Activated CD8-positive, alpha-beta memory T cell treated with anti-CD3 and anti-CD28 coated beads for 24 hours (primary cell): ENCODE data around the gene INCA1.

Experiments
- DNase-seq: peaks from one replicate; pipeline ENCODE4 v3.0.0-alpha.2; 2020

The INCA1 gene

GRCh38 chr17:4969551-4970173 is 27.7 kb downstream of the INCA1 start:
- DNase-seq = peak; percentile 85

- DNase-seq = peak; percentile 88
Measured at GRCh38 chr17:4969047-4969550, 28.2 kb downstream of the INCA1 start.

GRCh38 chr17:4968486-4969046 is 28.8 kb downstream of the INCA1 start:
- peak; percentile 83 for DNase-seq

DNA sequence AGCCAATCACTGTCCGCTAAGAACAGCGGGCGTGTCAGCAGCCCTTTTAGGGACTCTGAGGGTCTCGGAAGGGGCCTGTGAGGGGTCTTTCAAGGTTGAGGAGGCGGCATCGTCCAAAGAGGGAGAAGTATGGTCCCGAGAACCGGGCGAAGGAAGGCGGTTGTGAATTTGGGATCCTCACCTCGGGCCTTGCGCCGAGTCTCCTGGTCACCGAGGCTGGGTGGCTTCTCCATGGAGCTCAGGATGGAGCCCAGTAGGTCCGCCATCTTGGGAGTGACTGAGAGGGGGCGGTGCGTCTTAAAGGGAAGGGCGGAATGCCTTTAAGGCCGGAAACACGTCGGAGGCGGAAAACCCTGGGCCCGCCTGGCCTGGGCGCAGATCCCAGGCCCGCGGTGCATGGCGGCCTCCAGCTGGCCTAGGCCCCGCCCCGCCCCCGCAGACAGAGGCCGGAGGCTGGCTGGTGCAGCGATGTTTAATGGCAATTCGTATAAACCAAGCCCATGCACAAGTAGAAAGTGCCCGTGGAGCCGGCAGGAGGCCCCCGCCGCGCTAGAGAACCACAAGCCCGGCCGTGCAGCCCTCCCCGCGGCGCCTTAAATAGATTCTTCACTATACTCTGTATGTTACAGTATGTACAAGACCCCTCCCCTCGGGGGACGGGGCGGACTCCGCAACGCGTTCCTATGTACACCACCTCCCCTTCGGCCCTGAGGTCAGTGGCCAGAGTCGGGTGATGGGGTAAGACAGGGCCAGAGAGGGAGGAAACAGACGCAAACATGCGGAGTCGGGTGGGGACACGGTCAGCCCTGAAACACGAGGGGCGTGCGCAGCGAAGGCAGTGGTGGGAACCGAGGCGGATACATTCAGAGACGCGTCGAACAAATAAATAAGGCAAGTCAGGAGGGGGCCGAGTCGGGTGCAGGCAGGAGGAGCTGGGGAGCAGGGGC is 29.5 kb downstream of the INCA1 start, which contains the start of gene SPAG7:
Gene SPAG7 (minus strand): TSS at position 279 of the 947 bp plus-strand sequence. CDS start 13 bp downstream, at position 266.
- DNase-seq = peak; percentile 98

DNA sequence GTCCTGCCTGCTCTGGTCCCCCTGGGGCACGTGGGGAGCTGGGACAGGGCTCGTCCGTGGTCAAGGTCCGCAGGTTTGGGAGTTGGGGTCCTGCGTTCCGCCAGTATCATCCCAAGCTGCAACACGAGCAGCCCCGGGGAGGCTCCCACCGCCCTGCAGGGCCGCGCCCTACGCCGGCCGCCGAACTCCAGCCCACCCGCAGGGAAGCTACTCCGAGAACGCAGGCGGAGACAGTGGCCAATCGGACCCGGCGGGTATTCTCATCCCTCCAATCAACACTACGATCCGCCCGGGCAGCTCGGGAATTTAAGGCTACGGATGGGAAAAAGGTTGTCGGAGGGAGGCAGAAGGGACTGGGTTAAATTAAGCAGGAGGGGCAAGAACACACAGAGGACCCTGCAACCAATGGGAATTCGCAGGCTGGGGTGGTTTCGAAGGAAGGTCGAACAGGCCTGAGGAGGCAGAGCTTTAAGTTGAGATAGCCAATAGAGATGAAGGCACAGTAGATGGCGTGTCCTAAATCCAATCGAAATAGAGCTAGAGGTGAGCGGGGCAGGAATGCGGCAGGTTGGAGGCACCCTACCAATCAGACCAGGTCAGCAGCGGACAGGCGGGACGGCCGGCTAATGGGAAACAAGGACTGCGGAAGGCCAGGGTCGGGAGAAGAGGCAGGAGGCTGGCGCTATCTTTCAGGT is 30.3 kb downstream of the INCA1 start:
- DNase-seq = no peak

GRCh38 chr17:4965311-4965986 is 31.9 kb downstream of the INCA1 start:
- no peak for DNase-seq

DNA sequence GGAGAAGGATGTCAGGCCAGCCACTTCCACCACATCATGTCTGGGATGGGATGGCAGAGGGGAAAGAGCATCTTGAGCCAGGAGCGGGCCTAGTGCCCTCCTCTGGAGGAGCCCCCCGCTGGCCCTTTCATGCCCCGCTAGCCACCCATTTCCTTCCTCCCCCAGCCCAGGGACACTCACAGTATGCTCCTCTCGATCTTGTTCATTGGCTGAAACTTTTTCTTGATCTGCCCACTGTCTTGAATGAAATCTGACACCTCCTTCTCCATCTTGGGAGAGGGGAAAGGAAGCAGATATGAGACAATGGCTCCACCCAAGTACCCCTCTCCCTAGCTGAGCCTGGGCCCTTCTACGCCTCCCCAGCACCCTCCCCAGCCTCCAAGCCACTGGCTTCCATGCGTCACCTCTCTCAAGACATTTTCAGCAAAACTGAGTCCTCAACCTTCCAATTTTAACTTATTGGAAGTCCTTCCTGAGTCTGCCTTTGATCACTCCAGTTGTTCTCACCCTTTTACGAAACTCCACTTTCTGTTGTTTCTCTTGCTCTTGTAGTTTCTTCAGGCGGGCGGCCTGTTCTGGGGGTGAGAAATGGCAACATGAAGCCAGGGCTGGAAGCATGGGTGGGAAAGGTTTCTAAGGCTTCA is 36.9 kb downstream of the INCA1 start:
- no peak for DNase-seq

- no peak for DNase-seq
Measured at GRCh38 chr17:4959261-4959965, 37.9 kb downstream of the INCA1 start.

DNA sequence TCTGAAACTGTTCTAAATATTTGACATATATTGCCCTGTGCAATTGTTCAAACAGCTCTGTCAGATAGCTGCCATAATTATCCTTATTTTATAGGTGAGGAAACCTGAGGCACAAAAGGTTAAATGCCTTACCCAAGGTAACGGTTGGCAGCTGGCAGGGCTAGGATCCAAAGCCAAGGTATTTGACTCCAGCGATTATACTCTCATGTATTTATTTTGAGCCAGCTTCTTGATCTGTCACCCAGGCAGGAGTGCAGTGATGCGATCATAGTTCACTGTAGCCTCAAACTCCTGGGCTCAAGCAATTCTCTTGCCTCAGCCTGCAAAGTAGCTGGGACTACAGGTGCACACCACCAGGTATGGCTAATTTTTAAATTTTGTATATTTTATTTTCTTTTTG is 39.2 kb downstream of the INCA1 start:
- DNase-seq = no peak

- DNase-seq = peak; percentile 69
Measured at GRCh38 chr17:4956493-4957061, 40.7 kb downstream of the INCA1 start.

- no peak for DNase-seq
Measured at GRCh38 chr17:4955091-4955490, 42.2 kb downstream of the INCA1 start.

DNA sequence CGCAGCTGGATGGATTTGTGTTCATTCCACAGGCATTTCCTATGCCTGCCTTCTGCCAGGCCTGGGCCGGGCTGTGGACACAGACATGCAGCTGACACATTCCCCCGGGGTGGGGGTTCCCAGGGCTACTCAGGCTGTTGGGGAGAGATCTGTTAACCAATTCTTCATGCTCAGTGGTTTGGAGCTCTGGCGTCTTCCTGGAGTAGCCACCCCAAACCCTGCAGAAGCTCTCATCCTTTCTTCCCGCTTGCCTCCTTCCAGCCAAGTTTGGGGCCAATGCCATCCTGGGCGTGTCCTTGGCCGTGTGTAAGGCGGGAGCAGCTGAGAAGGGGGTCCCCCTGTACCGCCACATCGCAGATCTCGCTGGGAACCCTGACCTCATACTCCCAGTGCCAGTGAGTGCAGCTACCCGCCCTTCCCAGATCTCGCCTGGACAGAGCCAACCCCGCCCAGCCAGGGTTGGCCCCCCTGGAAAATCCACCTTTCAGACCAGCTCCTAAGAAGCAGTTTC is 43.8 kb downstream of the INCA1 start:
- DNase-seq = no peak

- DNase-seq = no peak
Measured at GRCh38 chr17:4951486-4951885, 45.8 kb downstream of the INCA1 start.

DNA sequence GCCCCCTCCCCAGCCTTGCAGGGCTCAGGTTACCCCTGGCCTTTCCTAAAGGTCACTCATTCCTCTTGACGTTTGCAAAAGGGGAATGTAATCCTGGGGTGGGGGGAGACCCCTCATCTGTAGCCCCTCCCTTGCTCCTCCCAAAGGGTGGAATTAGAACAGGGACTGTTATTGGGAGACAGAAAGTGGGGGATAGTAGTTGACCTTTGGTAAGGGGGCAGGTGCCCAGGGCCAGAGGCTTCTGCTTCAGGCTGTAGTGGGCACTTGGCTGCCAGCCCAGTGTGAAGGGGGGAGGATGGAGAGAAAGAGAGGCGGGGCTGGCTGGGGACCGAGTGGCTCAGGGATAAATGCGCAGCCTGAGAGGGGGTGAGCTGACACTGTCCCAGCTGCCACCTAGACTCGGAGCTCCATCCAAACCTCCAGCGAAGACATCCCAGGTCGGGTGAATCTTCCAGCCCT is 46.5 kb downstream of the INCA1 start, which contains the start of gene ENO3:
Gene ENO3 (plus strand): TSS at position 374 of the 459 bp plus-strand sequence. CDS start 711 bp downstream, outside the sequence.
- DNase-seq = no peak

DNA sequence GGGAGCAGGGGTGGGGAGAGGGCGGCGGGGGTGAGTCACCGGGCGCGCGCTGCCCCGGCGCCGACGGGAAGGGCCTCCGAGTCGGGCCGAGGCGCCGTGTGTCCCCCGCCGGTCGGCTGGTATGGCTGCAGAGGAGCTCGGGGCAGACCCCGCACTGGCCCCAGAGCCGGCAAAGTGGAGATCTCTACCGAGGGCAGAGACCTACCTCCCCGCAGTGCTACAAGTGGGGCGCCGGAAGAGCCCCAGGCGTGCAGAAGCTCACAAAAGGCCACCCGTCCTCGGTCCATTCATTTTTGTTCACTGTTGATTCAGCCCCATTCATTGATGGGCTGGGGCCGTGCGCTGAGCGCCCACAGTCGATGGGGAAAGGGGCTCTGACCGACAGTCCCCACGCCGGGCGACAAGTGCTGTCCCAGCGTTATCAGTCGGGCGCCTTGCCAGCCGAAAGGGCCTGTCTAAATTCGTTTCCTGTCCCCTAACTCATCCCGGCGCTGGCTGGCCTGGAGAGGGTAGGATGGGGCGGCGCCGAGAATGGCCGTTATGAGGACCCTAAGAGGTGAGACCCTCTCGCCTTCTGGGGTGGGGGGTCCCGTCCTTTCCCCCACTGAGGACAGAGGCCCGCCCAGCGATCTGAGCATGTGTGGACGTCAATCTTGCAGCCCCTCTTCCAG is 47.1 kb downstream of the INCA1 start:
- DNase-seq = no peak

GRCh38 chr17:4949321-4950074 is 47.8 kb downstream of the INCA1 start:
- DNase-seq = peak; percentile 94

DNA sequence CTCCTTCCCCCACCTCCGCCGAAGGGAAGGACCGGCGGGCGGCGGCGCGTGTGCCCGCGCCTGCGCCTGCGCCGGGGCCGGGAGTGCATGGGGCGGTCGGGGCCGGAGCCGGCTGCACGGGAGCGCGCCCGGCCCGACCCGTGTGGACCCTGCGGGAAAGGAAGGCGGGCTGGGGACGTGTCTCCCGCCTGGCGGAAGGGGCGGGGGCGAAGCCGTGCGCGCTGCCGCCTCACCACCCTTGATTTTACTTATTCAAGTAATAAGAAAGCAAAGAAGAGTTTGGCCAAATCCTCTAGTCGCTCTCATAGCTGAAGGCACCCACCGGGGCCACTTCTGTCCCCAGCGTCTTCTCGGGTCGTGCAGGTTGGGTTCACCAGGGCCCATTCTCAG is 48.4 kb downstream of the INCA1 start:
- DNase-seq = no peak

- no peak for DNase-seq
Measured at GRCh38 chr17:4948166-4948930, 49.0 kb downstream of the INCA1 start, which contains the start of gene PFN1. PFN1 (minus strand) TSS chr17:4948530; CDS start chr17:4948394, 136 bp downstream.
